SK-N-SH (cell line): ENCODE data around the gene MYO1E.

Experiments
- CTCF ChIP-seq: fragments of 200-600 bp; sonication (generic); IDR thresholded peaks from 2 replicates; pipeline ENCODE4 v1.6.1; 2017; ENCODE audit warnings: antibody characterized with exemption, mild to moderate bottlenecking, moderate library complexity
- EP300 ChIP-seq, 2 experiments: IDR thresholded peaks; 2 replicates each; pipeline versions ENCODE4 v1.4.0 to v1.6.1; 2012; ENCODE audit warnings: borderline replicate concordance in 1 of 2, low read depth in 1 of 2, low read length in 1 of 2
- EZH2phosphoT487 ChIP-seq: fragments of 200-600 bp; sonication (generic); IDR thresholded peaks from 2 replicates; pipeline ENCODE4 v1.6.1; 2017; ENCODE audit warnings: low read depth, mixed run types, mild to moderate bottlenecking, antibody characterized with exemption, moderate library complexity, borderline replicate concordance
- MAX ChIP-seq: IDR thresholded peaks from 2 replicates; pipeline ENCODE4 v1.4.0; 2012; ENCODE audit warnings: low read depth

- TF ChIP-seq EZH2phosphoT487 (no peak), MAX (no peak), CTCF (no peak), EP300 (IDR thresholded peaks at IDR 0.05; ENCODE audit: borderline replicate concordance in 1 of 2, low read depth in 1 of 2, low read length in 1 of 2) (no peak)
Measured at GRCh38 chr15:59203008-59203407, 169.7 kb downstream of the MYO1E start.
